Measurements from ENCODE around the gene C2CD4C.

The C2CD4C gene

DNA sequence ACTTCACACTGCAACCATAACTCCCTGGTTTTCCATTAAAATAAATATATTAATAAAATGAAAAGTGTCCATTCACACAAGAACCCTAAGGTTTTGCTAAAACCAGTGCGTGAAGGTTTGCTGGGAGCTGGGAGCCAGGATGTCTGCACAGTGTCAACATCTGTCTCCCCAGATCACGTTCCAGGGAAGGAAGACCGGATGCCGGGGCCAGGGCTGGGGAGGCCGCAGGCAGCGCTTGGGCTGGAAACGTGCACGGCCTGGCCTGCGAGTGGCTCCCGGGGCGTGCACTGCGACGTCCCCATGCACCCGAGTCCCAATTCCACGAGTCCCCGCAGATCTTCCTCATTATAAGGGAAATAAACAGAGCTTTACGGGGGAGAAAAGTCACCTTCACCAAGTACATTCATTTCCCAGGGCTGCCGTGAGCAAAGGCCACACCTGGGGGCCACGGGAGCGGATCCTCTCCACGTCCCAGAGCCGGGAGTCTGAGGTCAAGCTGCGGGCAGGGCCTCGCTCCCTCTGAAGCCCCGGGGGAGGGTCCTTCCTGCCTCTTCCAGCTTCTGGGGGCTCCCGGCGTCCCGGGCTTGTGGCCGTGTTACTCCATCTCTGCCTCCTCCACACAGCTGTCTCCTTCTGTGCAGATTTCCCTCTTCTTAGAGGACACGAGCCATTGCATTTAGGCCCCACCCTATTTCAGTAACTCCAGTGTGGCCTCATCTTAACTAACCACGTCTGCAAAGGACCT lies 39.0 kb upstream of the C2CD4C start:
- no peak overlapping the region for H4K8ac ChIP-seq (ENCODE audit: low read depth, low read length)
- H4K5ac ChIP-seq (ENCODE audit: low read length) = no peak overlapping the region
- H2AK5ac ChIP-seq (ENCODE audit: low read length) = no peak overlapping the region
- no peaks in the 10 kb centered on the region for H3K79me2 ChIP-seq (ENCODE audit: control insufficient read depth, insufficient read depth, low read length)
- H3K36me3 ChIP-seq (ENCODE audit: control insufficient read depth, insufficient read depth, low read length) = no peaks in the 10 kb centered on the region
- H3K23ac ChIP-seq (ENCODE audit: low read length) = no peak overlapping the region
- no peaks in the 10 kb centered on the region for H3K79me1 ChIP-seq (ENCODE audit: low read length)
- no peak overlapping the region for H3K18ac ChIP-seq (ENCODE audit: low read length)
- no peaks in the 10 kb centered on the region for H3K4me1 ChIP-seq (ENCODE audit: control insufficient read depth, low read depth, low read length)
- no peak for DNase-seq
- H3K4me3 ChIP-seq (ENCODE audit: low read length) = no peak overlapping the region
- WGBS (ENCODE audit: extremely low coverage, insufficient coverage, low lambda C conversion rate) = no CpG with 5 or more reads among the region's 31 CpGs
- no peak overlapping the region for H2BK15ac ChIP-seq (replicated peaks; ENCODE audit: low read depth)
- H2BK120ac ChIP-seq (ENCODE audit: low read depth, low read length) = no peak overlapping the region
- H2BK5ac ChIP-seq (ENCODE audit: low read length) = no peak overlapping the region
- H3K4ac ChIP-seq (ENCODE audit: low read depth, low read length) = no peak overlapping the region
- no peak overlapping the region for H3K27ac ChIP-seq (ENCODE audit: low read depth, low read length)
- H3K9ac ChIP-seq (ENCODE audit: low read length) = no peak overlapping the region
- no peaks in the 10 kb centered on the region for H3K27me3 ChIP-seq (ENCODE audit: insufficient read depth, low read length, poor library complexity)
- no peak overlapping the region for H3K56ac ChIP-seq (ENCODE audit: low read length)
- no peak overlapping the region for H3K4me2 ChIP-seq (ENCODE audit: low read length)

- H2BK120ac ChIP-seq (ENCODE audit: low read depth, low read length) = no peak overlapping the region
- no peak overlapping the region for H3K23ac ChIP-seq (ENCODE audit: low read length)
- H3K18ac ChIP-seq (ENCODE audit: low read length) = no peak overlapping the region
- H3K27ac ChIP-seq (ENCODE audit: low read depth, low read length) = no peak overlapping the region
- WGBS (ENCODE audit: extremely low coverage, insufficient coverage, low lambda C conversion rate) = no CpG with 5 or more reads among the region's 24 CpGs
- no peaks in the 10 kb centered on the region for H3K79me2 ChIP-seq (ENCODE audit: control insufficient read depth, insufficient read depth, low read length)
- H3K4me1 ChIP-seq (ENCODE audit: control insufficient read depth, low read depth, low read length) = no peaks in the 10 kb centered on the region
- H3K4me2 ChIP-seq (ENCODE audit: low read length) = no peak overlapping the region
- H4K5ac ChIP-seq (ENCODE audit: low read length) = no peak overlapping the region
- no peak overlapping the region for H3K4ac ChIP-seq (ENCODE audit: low read depth, low read length)
- no peaks in the 10 kb centered on the region for H3K36me3 ChIP-seq (ENCODE audit: control insufficient read depth, insufficient read depth, low read length)
- no peak overlapping the region for H2BK5ac ChIP-seq (ENCODE audit: low read length)
- no peak overlapping the region for H3K4me3 ChIP-seq (ENCODE audit: low read length)
- DNase-seq = no peak
- no peak overlapping the region for H4K8ac ChIP-seq (ENCODE audit: low read depth, low read length)
- no peak overlapping the region for H3K56ac ChIP-seq (ENCODE audit: low read length)
- no peak overlapping the region for H2AK5ac ChIP-seq (ENCODE audit: low read length)
- H3K79me1 ChIP-seq (ENCODE audit: low read length) = no peaks in the 10 kb centered on the region
- H3K9ac ChIP-seq (ENCODE audit: low read length) = no peak overlapping the region
- no peaks in the 10 kb centered on the region for H3K27me3 ChIP-seq (ENCODE audit: insufficient read depth, low read length, poor library complexity)
- H2BK15ac ChIP-seq (replicated peaks; ENCODE audit: low read depth) = no peak overlapping the region
Observed at GRCh38 chr19:447064-447426, 38.1 kb upstream of the C2CD4C start.

DNA sequence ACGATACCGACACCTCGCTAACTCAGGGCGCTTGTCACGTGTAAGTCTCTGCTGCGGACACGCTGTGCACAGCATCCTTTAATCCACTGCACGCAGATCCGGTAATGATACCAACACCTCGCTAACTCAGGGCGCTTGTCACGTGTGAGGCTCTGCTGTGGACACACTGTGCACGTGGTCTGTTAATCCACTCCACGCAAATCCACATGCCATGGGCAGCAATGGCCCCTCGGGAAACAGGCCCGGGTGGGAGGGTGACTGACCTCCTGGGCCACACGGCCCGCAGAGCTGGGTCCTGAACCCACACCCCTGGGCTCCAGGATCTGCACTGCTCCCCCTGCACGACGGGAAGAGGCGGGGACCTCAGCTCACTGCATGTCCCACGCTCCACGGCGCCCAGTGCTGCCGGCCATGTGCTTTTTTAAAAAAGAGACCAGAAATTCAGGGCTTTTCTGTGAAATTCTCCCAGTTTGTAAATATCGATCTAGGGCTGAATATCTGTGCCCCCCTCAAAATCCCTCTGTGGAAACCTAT lies 35.8 kb upstream of the C2CD4C start:
- H3K27ac ChIP-seq (ENCODE audit: low read depth, low read length) = no peak overlapping the region
- no peak overlapping the region for H2BK5ac ChIP-seq (ENCODE audit: low read length)
- H3K4ac ChIP-seq (ENCODE audit: low read depth, low read length) = no peak overlapping the region
- WGBS (ENCODE audit: extremely low coverage, insufficient coverage, low lambda C conversion rate) = no CpG with 5 or more reads among the region's 26 CpGs
- no peak overlapping the region for H3K23ac ChIP-seq (ENCODE audit: low read length)
- no peak overlapping the region for H4K5ac ChIP-seq (ENCODE audit: low read length)
- no peaks in the 10 kb centered on the region for H3K36me3 ChIP-seq (ENCODE audit: control insufficient read depth, insufficient read depth, low read length)
- no peak overlapping the region for H3K56ac ChIP-seq (ENCODE audit: low read length)
- no peak overlapping the region for H3K18ac ChIP-seq (ENCODE audit: low read length)
- no peaks in the 10 kb centered on the region for H3K27me3 ChIP-seq (ENCODE audit: insufficient read depth, low read length, poor library complexity)
- no peaks in the 10 kb centered on the region for H3K79me2 ChIP-seq (ENCODE audit: control insufficient read depth, insufficient read depth, low read length)
- no peak overlapping the region for H2BK15ac ChIP-seq (replicated peaks; ENCODE audit: low read depth)
- no peak overlapping the region for H2BK120ac ChIP-seq (ENCODE audit: low read depth, low read length)
- no peak overlapping the region for H4K8ac ChIP-seq (ENCODE audit: low read depth, low read length)
- no peak overlapping the region for H3K9ac ChIP-seq (ENCODE audit: low read length)
- no peak overlapping the region for H3K4me3 ChIP-seq (ENCODE audit: low read length)
- H2AK5ac ChIP-seq (ENCODE audit: low read length) = no peak overlapping the region
- no peak overlapping the region for H3K4me2 ChIP-seq (ENCODE audit: low read length)
- no peak for DNase-seq
- no peaks in the 10 kb centered on the region for H3K4me1 ChIP-seq (ENCODE audit: control insufficient read depth, low read depth, low read length)
- H3K79me1 ChIP-seq (ENCODE audit: low read length) = no peaks in the 10 kb centered on the region

DNA sequence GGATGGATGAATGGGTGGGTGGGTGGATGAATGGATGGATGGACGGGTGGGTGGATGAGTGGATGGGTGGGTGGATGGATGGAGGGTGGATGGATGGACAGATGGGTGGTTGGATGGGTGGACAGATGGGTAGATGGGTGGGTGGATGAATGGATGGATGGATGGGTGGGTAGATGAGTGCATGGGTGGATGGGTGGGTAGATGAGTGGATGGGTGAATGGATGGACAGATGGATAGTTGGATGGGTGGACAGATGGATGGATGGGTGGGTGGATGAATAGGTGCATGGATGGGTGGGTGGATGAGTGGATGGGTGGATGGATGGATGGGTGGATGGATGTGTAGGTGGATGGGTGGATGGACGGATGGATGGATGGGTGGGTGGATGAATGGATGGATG lies 34.1 kb upstream of the C2CD4C start:
- Histone ChIP-seq H3K56ac (ENCODE audit: low read length) (no peak overlapping the region), H2AK5ac (ENCODE audit: low read length) (no peak overlapping the region), H3K4me3 (ENCODE audit: low read length) (no peak overlapping the region), H3K4me2 (ENCODE audit: low read length) (no peak overlapping the region), H3K27ac (ENCODE audit: low read depth, low read length) (no peak overlapping the region), H4K5ac (ENCODE audit: low read length) (no peak overlapping the region), H3K4me1 (ENCODE audit: control insufficient read depth, low read depth, low read length) (no peaks in the 10 kb centered on the region), H3K23ac (ENCODE audit: low read length) (no peak overlapping the region), H4K8ac (ENCODE audit: low read depth, low read length) (no peak overlapping the region), H3K36me3 (ENCODE audit: control insufficient read depth, insufficient read depth, low read length) (no peaks in the 10 kb centered on the region), H3K79me2 (ENCODE audit: control insufficient read depth, insufficient read depth, low read length) (no peaks in the 10 kb centered on the region), H3K9ac (ENCODE audit: low read length) (no peak overlapping the region), H2BK120ac (ENCODE audit: low read depth, low read length) (no peak overlapping the region), H3K79me1 (ENCODE audit: low read length) (no peaks in the 10 kb centered on the region), H3K18ac (ENCODE audit: low read length) (no peak overlapping the region), H2BK15ac (replicated peaks; ENCODE audit: low read depth) (no peak overlapping the region), H3K4ac (ENCODE audit: low read depth, low read length) (no peak overlapping the region), H3K27me3 (ENCODE audit: insufficient read depth, low read length, poor library complexity) (no peaks in the 10 kb centered on the region), H2BK5ac (ENCODE audit: low read length) (no peak overlapping the region)
- WGBS (ENCODE audit: extremely low coverage, insufficient coverage, low lambda C conversion rate) = no CpG with 5 or more reads among the region's 2 CpGs
- DNase-seq = no peak

- 100% methylated on average over 1 of the region's 2 CpGs for WGBS (ENCODE audit: extremely low coverage, insufficient coverage, low lambda C conversion rate)
- Histone ChIP-seq H3K18ac (ENCODE audit: low read length) (no peak overlapping the region), H2BK15ac (replicated peaks; ENCODE audit: low read depth) (no peak overlapping the region), H2BK120ac (ENCODE audit: low read depth, low read length) (no peak overlapping the region), H3K9ac (ENCODE audit: low read length) (no peak overlapping the region), H3K4me1 (ENCODE audit: control insufficient read depth, low read depth, low read length) (no peaks in the 10 kb centered on the region), H3K4me2 (ENCODE audit: low read length) (no peak overlapping the region), H4K8ac (ENCODE audit: low read depth, low read length) (no peak overlapping the region), H3K27me3 (ENCODE audit: insufficient read depth, low read length, poor library complexity) (no peaks in the 10 kb centered on the region), H3K79me1 (ENCODE audit: low read length) (no peaks in the 10 kb centered on the region), H4K5ac (ENCODE audit: low read length) (no peak overlapping the region), H2AK5ac (ENCODE audit: low read length) (no peak overlapping the region), H3K4ac (ENCODE audit: low read depth, low read length) (no peak overlapping the region), H3K56ac (ENCODE audit: low read length) (no peak overlapping the region), H3K23ac (ENCODE audit: low read length) (no peak overlapping the region), H3K36me3 (ENCODE audit: control insufficient read depth, insufficient read depth, low read length) (no peaks in the 10 kb centered on the region), H3K4me3 (ENCODE audit: low read length) (no peak overlapping the region), H3K27ac (ENCODE audit: low read depth, low read length) (no peak overlapping the region), H2BK5ac (ENCODE audit: low read length) (no peak overlapping the region), H3K79me2 (ENCODE audit: control insufficient read depth, insufficient read depth, low read length) (no peaks in the 10 kb centered on the region)
- no peak for DNase-seq
Observed at GRCh38 chr19:442085-442484, 33.1 kb upstream of the C2CD4C start.
